Esophagus squamous epithelium (tissue), 4 donors: ENCODE measurements around the gene C1QTNF8.

Experiments
- CTCF ChIP-seq, 6 experiments: fragments of 450-650 bp in 4 of 6; fragments of 200-600 bp in 2 of 6; sonication (generic) in 2 of 6; IDR thresholded peaks; one replicate each; pipeline ENCODE4 v1.5.1; 2016 to 2019; ENCODE audit warnings: antibody characterized with exemption in 6 of 6, mild to moderate bottlenecking in 4 of 6, moderate library complexity in 4 of 6
- POLR2A ChIP-seq, 4 donors: fragments of 450-650 bp; IDR thresholded peaks; one replicate each; pipeline ENCODE4 v1.6.1; 2017; ENCODE audit warnings: antibody characterized with exemption in 4 of 4, mild to moderate bottlenecking in 4 of 4, moderate library complexity in 3 of 4

GRCh38 chr16:1084971-1085370 is 11.1 kb downstream of the C1QTNF8 start:
- TF ChIP-seq CTCF (IDR thresholded peaks at IDR 0.05) (no peak), POLR2A (IDR thresholded peaks at IDR 0.05) (no peak)
